A549 (cell line): ENCODE data around the gene MYT1.

ENCODE experiments used
- BHLHE40 ChIP-seq: IDR thresholded peaks from 2 replicates; pipeline ENCODE4 v1.6.1; 2012; ENCODE audit warnings: low read depth, low read length, inconsistent platforms
- EP300 ChIP-seq, 2 experiments: fragments of >200 bp; sonication (Bioruptor Twin); formaldehyde crosslinking; IDR thresholded peaks; 2 replicates in 1 of 2; 3 replicates in 1 of 2; pipeline ENCODE4 v1.6.1; 2016 to 2017
- ESRRA ChIP-seq: fragments of 150-350 bp; IDR thresholded peaks from 2 replicates; pipeline ENCODE4 v1.6.1; 2014; ENCODE audit warnings: mild to moderate bottlenecking, low read length, borderline replicate concordance
- HDAC2 ChIP-seq: fragments of 200-600 bp; sonication (generic); IDR thresholded peaks from 2 replicates; pipeline ENCODE4 v1.6.1; 2016
- HOXB13 ChIP-seq: fragments of 250-450 bp; sonication (Bioruptor Pico); IDR thresholded peaks from 2 replicates; pipeline ENCODE4 v1.5.0; 2020; ENCODE audit warnings: low read depth, mild to moderate bottlenecking, moderate library complexity
- KDM1A ChIP-seq: fragments of 200-600 bp; sonication (generic); IDR thresholded peaks from 2 replicates; pipeline ENCODE4 v1.6.1; 2016; ENCODE audit warnings: low read depth, mild to moderate bottlenecking
- KDM5A ChIP-seq: fragments of 200-600 bp; sonication (generic); IDR thresholded peaks from 2 replicates; pipeline ENCODE4 v1.6.1; 2016; ENCODE audit warnings: antibody characterized with exemption, mild to moderate bottlenecking
- POLR2A ChIP-seq: IDR thresholded peaks from 2 replicates; pipeline ENCODE4 v1.6.1; 2012; ENCODE audit warnings: mild to moderate bottlenecking, low read length
- RAD21 ChIP-seq, 2 experiments: fragments of >200 bp in 1 of 2; sonication (Bioruptor Twin) in 1 of 2; formaldehyde crosslinking in 1 of 2; IDR thresholded peaks in 1 of 2; conservative IDR thresholded peaks in 1 of 2; 2 replicates in 1 of 2; 3 replicates in 1 of 2; pipeline ENCODE4 v1.6.1; 2012 to 2018; ENCODE audit warnings: inconsistent platforms in 1 of 2
- RARB ChIP-seq: fragments of 250-450 bp; sonication (Bioruptor Pico); IDR thresholded peaks from 2 replicates; pipeline ENCODE4 v1.8.0; 2021; ENCODE audit warnings: mild to moderate bottlenecking, moderate library complexity
- TF ChIP-seq, protein P1 (sequence below): fragments of >200 bp; sonication (Bioruptor Twin); formaldehyde crosslinking; IDR thresholded peaks from 3 replicates; pipeline ENCODE4 v1.5.1; 2016
- TF ChIP-seq, protein P2 (sequence below): fragments of 450-650 bp; IDR thresholded peaks from 2 replicates; pipeline ENCODE4 v1.6.1; 2014; ENCODE audit warnings: antibody characterized with exemption
- TF ChIP-seq, protein P3 (sequence below): IDR thresholded peaks from 2 replicates; pipeline ENCODE4 v1.6.1; 2012

DNA sequence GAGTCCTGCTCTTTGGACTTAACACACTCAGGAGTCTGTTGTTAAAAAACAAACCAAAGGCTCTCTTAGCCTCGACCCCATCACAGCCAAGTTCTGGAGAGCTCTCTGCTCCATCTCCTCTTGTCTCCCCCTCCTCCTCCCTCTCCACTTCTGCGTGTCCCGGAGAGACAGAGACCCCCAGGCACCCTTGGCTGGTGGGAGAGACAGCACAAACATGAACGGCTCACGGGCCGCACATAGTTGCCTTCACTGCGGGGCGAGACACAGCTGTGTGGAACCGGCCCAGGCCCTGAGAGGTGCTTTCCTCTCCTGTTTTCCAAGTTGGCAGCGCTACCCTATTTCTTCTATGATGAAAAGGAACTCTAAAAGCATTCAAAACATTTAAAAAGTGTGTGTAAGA, 23.3 kb upstream of the MYT1 start:
- TF ChIP-seq, protein P1, sequence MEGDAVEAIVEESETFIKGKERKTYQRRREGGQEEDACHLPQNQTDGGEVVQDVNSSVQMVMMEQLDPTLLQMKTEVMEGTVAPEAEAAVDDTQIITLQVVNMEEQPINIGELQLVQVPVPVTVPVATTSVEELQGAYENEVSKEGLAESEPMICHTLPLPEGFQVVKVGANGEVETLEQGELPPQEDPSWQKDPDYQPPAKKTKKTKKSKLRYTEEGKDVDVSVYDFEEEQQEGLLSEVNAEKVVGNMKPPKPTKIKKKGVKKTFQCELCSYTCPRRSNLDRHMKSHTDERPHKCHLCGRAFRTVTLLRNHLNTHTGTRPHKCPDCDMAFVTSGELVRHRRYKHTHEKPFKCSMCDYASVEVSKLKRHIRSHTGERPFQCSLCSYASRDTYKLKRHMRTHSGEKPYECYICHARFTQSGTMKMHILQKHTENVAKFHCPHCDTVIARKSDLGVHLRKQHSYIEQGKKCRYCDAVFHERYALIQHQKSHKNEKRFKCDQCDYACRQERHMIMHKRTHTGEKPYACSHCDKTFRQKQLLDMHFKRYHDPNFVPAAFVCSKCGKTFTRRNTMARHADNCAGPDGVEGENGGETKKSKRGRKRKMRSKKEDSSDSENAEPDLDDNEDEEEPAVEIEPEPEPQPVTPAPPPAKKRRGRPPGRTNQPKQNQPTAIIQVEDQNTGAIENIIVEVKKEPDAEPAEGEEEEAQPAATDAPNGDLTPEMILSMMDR = no peak
- TF ChIP-seq KDM5A (no peak), KDM1A (no peak), RAD21 (conservative IDR thresholded peaks at IDR 0.05 in 1 of 2, IDR thresholded peaks at IDR 0.05 in 1 of 2) (no peak), EP300 (IDR thresholded peaks at IDR 0.05) (no peak), HDAC2 (no peak), BHLHE40 (no peak), ESRRA (no peak), POLR2A (no peak), HOXB13 (no peak), RARB (CRISPR knock-in tag) (no peak)
- TF ChIP-seq, protein P2, sequence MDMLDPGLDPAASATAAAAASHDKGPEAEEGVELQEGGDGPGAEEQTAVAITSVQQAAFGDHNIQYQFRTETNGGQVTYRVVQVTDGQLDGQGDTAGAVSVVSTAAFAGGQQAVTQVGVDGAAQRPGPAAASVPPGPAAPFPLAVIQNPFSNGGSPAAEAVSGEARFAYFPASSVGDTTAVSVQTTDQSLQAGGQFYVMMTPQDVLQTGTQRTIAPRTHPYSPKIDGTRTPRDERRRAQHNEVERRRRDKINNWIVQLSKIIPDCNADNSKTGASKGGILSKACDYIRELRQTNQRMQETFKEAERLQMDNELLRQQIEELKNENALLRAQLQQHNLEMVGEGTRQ = no peak
- TF ChIP-seq, protein P3, sequence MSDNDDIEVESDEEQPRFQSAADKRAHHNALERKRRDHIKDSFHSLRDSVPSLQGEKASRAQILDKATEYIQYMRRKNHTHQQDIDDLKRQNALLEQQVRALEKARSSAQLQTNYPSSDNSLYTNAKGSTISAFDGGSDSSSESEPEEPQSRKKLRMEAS = no peak
